HT-29 (cell line): ENCODE results near the gene CNTNAP3. TPM values are rescaled to one million over a fixed set of nuclear protein-coding genes. Genes with fewer than 3 reads are reported as not detected.
A peak's percentile ranks its signal among the peaks of the same experiment; 100 is the strongest.
"Not testable (repeated sequence)": the region's sequence is repeated elsewhere in the genome, so short reads cannot be mapped to it uniquely, and the experiment has no call there.

Source experiments
- DNase-seq: peaks from one replicate; pipeline ENCODE4 v3.0.0-alpha.2; 2015; ENCODE audit warnings: low spot score
- small RNA-seq: library from RNA; depleted of rRNA; stranded (forward); fragments of <200 nt; gene quantifications from one replicate; pipeline ENCODE3, GENCODE V24; 2014
- total RNA-seq: library from RNA; depleted of rRNA; stranded (reverse); fragments of >200 nt; shearing (Covaris generic); gene quantifications from 2 replicates; pipeline ENCODE4 v1.2.3, GENCODE V29; 2014; rRNA removed

CNTNAP3 gene
- total RNA-seq, 1 experiment from 2014 or later, result not detected

- not testable (repeated sequence) for DNase-seq
Observed at GRCh38 chr9:39073537-39073936, 214.4 kb downstream of the CNTNAP3 start.

GRCh38 chr9:39067683-39068082 is 220.3 kb downstream of the CNTNAP3 start:
- not testable (repeated sequence) for DNase-seq

- DNase-seq, result not testable (repeated sequence)
Observed at GRCh38 chr9:39062966-39063365, 225.0 kb downstream of the CNTNAP3 start.

GRCh38 chr9:39054453-39054852 is 233.5 kb downstream of the CNTNAP3 start:
- DNase-seq, result not testable (repeated sequence)

- not testable (repeated sequence) for DNase-seq
Observed at GRCh38 chr9:39046833-39047232, 241.1 kb downstream of the CNTNAP3 start.

GRCh38 chr9:39042352-39042803 is 245.6 kb downstream of the CNTNAP3 start:
- DNase-seq, result not testable (repeated sequence)

- not testable (repeated sequence) for DNase-seq
Observed at GRCh38 chr9:39041774-39042173, 246.2 kb downstream of the CNTNAP3 start.

- DNase-seq, result not testable (repeated sequence)
Observed at GRCh38 chr9:39039148-39039547, 248.8 kb downstream of the CNTNAP3 start.

- DNase-seq, result not testable (repeated sequence)
Observed at GRCh38 chr9:39038221-39038620, 249.7 kb downstream of the CNTNAP3 start.

GRCh38 chr9:39033849-39034248 is 254.1 kb downstream of the CNTNAP3 start:
- not testable (repeated sequence) for DNase-seq

GRCh38 chr9:39030204-39031019 is 257.6 kb downstream of the CNTNAP3 start:
- peak; percentile 84 for DNase-seq

GRCh38 chr9:39028855-39029254 is 259.1 kb downstream of the CNTNAP3 start:
- DNase-seq, result not testable (repeated sequence)

- DNase-seq, result not testable (repeated sequence)
Observed at GRCh38 chr9:39028168-39028567, 259.8 kb downstream of the CNTNAP3 start.

GRCh38 chr9:39025911-39026588 is 261.9 kb downstream of the CNTNAP3 start:
- DNase-seq, result not testable (repeated sequence)

Small RNA genes lying within 50 kb of the gene (small RNA-seq; reads per million reads assigned to genes)
- gene RN7SL640P, result not detected

Other genes with a start within 250 kb of the CNTNAP3 start
- gene SPATA31A1, start 67.5 kb upstream of the CNTNAP3 start, total RNA-seq, result not detected in 2 replicates